K562 (cell line): Measurements from ENCODE around the gene RPUSD1. TPM values are rescaled to one million over a fixed set of nuclear protein-coding genes. Genes with fewer than 3 reads are reported as not detected.

Experiments used
- ATAC-seq: fragments of 200-7000 bp; cut with Tn5 transposase; 3 replicates; pipeline ENCODE4 v1.9.1; 2020; ENCODE audit warnings: moderate library complexity
- BruUV-seq: library from RNA; stranded (reverse); fragments of 400-500 nt; replicated peaks from 2 replicates; lab custom pipeline; 2021; lab: Mats Ljungman, UMichigan
- CTCF ChIA-PET: fragments of 300-600 bp; formaldehyde crosslinking; extraction: SDS; loops from one replicate; lab custom pipeline; 2021; ENCODE audit warnings: low intra/inter-chr PET ratio; lab: Yijun Ruan, JAX
- POLR2A ChIA-PET: fragments of 300-600, 350-650 bp; sonication (Branson Sonifier 250); formaldehyde crosslinking; extraction: SDS; loops from one replicate; lab custom pipeline; 2021; ENCODE audit warnings: antibody characterized with exemption, inconsistent platforms; lab: Yijun Ruan, JAX
- DNase-seq, 4 experiments: peaks; one replicate each; pipeline versions ENCODE4 v3.0.0 to v3.0.0-alpha.2; 2011 to 2018; ENCODE audit warnings: low spot score in 3 of 4, mixed read lengths in 3 of 4; ENCODE audit errors: extremely low read depth in 1 of 4
- FAIRE-seq: peaks from 2 replicates; lab custom pipeline; 2011; peaks lifted over from hg19 to GRCh38; lab: Jason Lieb, UNC
- H2AFZ ChIP-seq: 2 replicates; pipeline ENCODE4 v1.6.0; 2011; ENCODE audit warnings: low read depth, low read length, control low read depth, inconsistent platforms
- H3K27ac ChIP-seq: fragments of 200-600 bp; 3 replicates; pipeline ENCODE4 v1.8.0; 2011; ENCODE audit warnings: low read depth, mild to moderate bottlenecking, control low read depth, inconsistent platforms, low read length, moderate library complexity, mixed read lengths; ENCODE audit errors: extremely low read depth
- H3K27me3 ChIP-seq, 2 experiments: fragments of 300-600 bp in 1 of 2; 2 replicates in 1 of 2; 3 replicates in 1 of 2; pipeline versions ENCODE4 v1.6.0 to v1.8.0; 2011; ENCODE audit warnings: inconsistent platforms in 2 of 2, low read length in 2 of 2, mild to moderate bottlenecking in 1 of 2, mixed read lengths in 1 of 2, moderate library complexity in 1 of 2; ENCODE audit not compliant: control insufficient read depth in 2 of 2, insufficient read depth in 2 of 2
- H3K36me3 ChIP-seq: fragments of 300-600 bp; 3 replicates; pipeline ENCODE4 v1.8.0; 2011; ENCODE audit warnings: mild to moderate bottlenecking, low read length, inconsistent platforms; ENCODE audit not compliant: control insufficient read depth, insufficient read depth
- H3K4me1 ChIP-seq, 2 experiments: fragments of 200-600 bp in 1 of 2; replicated peaks in 1 of 2; 2 replicates in 1 of 2; 3 replicates in 1 of 2; pipeline versions ENCODE4 v1.5.1 to v1.8.0; 2011; ENCODE audit warnings: inconsistent platforms in 2 of 2, low read length in 2 of 2, mild to moderate bottlenecking in 1 of 2, mixed read lengths in 1 of 2, moderate library complexity in 1 of 2; ENCODE audit not compliant: control insufficient read depth in 2 of 2, insufficient read depth in 2 of 2
- H3K4me2 ChIP-seq: 2 replicates; pipeline ENCODE4 v1.6.1; 2011; ENCODE audit warnings: low read length, control low read depth, inconsistent platforms, mixed read lengths; ENCODE audit not compliant: insufficient read depth
- H3K4me3 ChIP-seq: fragments of 200-600 bp; sonication (generic), shearing (Covaris generic); 2 replicates; pipeline ENCODE4 v1.5.1; 2016; ENCODE audit warnings: control low read depth, inconsistent platforms
- H3K79me2 ChIP-seq: fragments of 200-600 bp; 3 replicates; pipeline ENCODE4 v1.8.0; 2011; ENCODE audit warnings: low read length, inconsistent platforms; ENCODE audit not compliant: control insufficient read depth, insufficient read depth
- H3K9ac ChIP-seq, 2 experiments: 2 replicates each; pipeline versions ENCODE4 v1.6.0 to v1.6.1; 2011; ENCODE audit warnings: low read depth in 2 of 2, low read length in 2 of 2, control low read depth in 1 of 2, inconsistent platforms in 1 of 2, mild to moderate bottlenecking in 1 of 2, mixed read lengths in 1 of 2; ENCODE audit not compliant: insufficient read depth in 1 of 2
- H3K9me1 ChIP-seq: one replicate; pipeline ENCODE4 v1.6.0; 2011; ENCODE audit warnings: inconsistent platforms, mild to moderate bottlenecking, low read length, moderate library complexity; ENCODE audit not compliant: control insufficient read depth, insufficient read depth
- H3K9me3 ChIP-seq: replicated peaks from 2 replicates; pipeline ENCODE4 v1.5.1; 2011; ENCODE audit warnings: low read depth, low read length, inconsistent platforms; ENCODE audit not compliant: control insufficient read depth, insufficient read depth
- H4K20me1 ChIP-seq: replicated peaks from 2 replicates; pipeline ENCODE4 v1.6.1; 2011; ENCODE audit warnings: low read length, inconsistent platforms, mixed read lengths; ENCODE audit not compliant: control insufficient read depth, insufficient read depth
- BACH1 ChIP-seq: fragments of 200-800 bp; sonication (Bioruptor generic); IDR thresholded peaks from 2 replicates; pipeline ENCODE4 v1.6.1; 2016; ENCODE audit warnings: missing genetic modification characterization, missing compliant biosample characterization
- BCOR ChIP-seq: fragments of 450-650 bp; IDR thresholded peaks from 2 replicates; pipeline ENCODE4 v1.6.1; 2016
- NFE2 ChIP-seq: IDR thresholded peaks from 2 replicates; pipeline ENCODE4 v1.6.1; 2014; ENCODE audit warnings: antibody characterized with exemption, low read depth
- POLR2G ChIP-seq: fragments of 200-400 bp; formaldehyde crosslinking; IDR thresholded peaks from 2 replicates; pipeline ENCODE4 v1.6.1; 2017; ENCODE audit warnings: low read depth, mild to moderate bottlenecking, antibody characterized with exemption, low read length, moderate library complexity
- ZNF316 ChIP-seq: fragments of 450-650 bp; IDR thresholded peaks from 2 replicates; pipeline ENCODE4 v1.6.1; 2016
- ZNF75A ChIP-seq: fragments of 450-650 bp; formaldehyde crosslinking; IDR thresholded peaks from 2 replicates; pipeline ENCODE4 v1.4.0; 2020; ENCODE audit warnings: mild to moderate bottlenecking
- WGBS: fragments of 100-300 bp; shearing (Covaris generic); methylation state at CpG from one replicate; pipeline ENCODE4 v1.1.6; 2016; ENCODE audit warnings: low coverage, mixed read lengths; ENCODE audit not compliant: insufficient coverage; ENCODE audit errors: missing lambda C conversion rate; 5-methylcytosine and 5-hydroxymethylcytosine counted together
- in situ Hi-C: fragments of 300-500 bp; cut with MboI; formaldehyde crosslinking; loops from 4 replicates; pipeline ENCODE4 v1.15.0; 2018; ENCODE audit warnings: inconsistent platforms, mixed read lengths
- intact Hi-C: fragments of 100-400 bp; cut with micrococcal nuclease; formaldehyde crosslinking; loops from 2 replicates; pipeline ENCODE4 v1.14.2; 2022
- polyA plus RNA-seq, 8 experiments: library from polyadenylated mRNA; depleted of rRNA in 4 of 8; stranded (reverse) in 5 of 8; unstranded in 3 of 8; fragments of >200 nt; fragmentation: Nextera tagmentation in 2 of 8; fragmentation: Illumina TruSeq in 1 of 8; extraction: Ambion mirVana in 2 of 8; extraction: Trizol in 1 of 8; gene quantifications; 2 replicates each; pipeline versions ENCODE4 v1.2.1 to v1.2.3, GENCODE V29; 2011 to 2014; ENCODE audit warnings: inconsistent platforms in 1 of 8, missing spikeins in 1 of 8
- total RNA-seq, 7 experiments: library from RNA; depleted of rRNA in 6 of 7; stranded (reverse); fragments of >200 nt in 6 of 7; fragmentation: Illumina TruSeq in 2 of 7; extraction: Trizol in 2 of 7; gene quantifications; 2 replicates each; pipeline versions ENCODE4 v1.2.1 to v1.2.3, GENCODE V29; 2011 to 2021; ENCODE audit warnings: low replicate concordance in 1 of 7
- TF ChIP-seq, protein P1 (sequence below): sonication (generic); formaldehyde crosslinking; IDR thresholded peaks from 2 replicates; pipeline ENCODE4 v1.8.1; 2023; ENCODE audit warnings: mild to moderate bottlenecking, missing genetic modification reagents
- TF ChIP-seq, protein P2 (sequence below), 2 experiments: fragments of 450-650 bp in 1 of 2; sonication (generic) in 1 of 2; formaldehyde crosslinking in 1 of 2; IDR thresholded peaks in 1 of 2; conservative IDR thresholded peaks in 1 of 2; 2 replicates each; pipeline versions ENCODE4 v1.6.1 to v1.8.1; 2016 to 2023; ENCODE audit warnings: mild to moderate bottlenecking in 2 of 2, moderate library complexity in 2 of 2, inconsistent platforms in 1 of 2, missing genetic modification reagents in 1 of 2

Gene RPUSD1
- total and polyA plus RNA-seq, 9 of the 15 experiments (the other 6 are each of a cell fraction or from before 2014, with no cell fraction given) = 0.45 to 56.6 (median 12.0) TPM

DNA sequence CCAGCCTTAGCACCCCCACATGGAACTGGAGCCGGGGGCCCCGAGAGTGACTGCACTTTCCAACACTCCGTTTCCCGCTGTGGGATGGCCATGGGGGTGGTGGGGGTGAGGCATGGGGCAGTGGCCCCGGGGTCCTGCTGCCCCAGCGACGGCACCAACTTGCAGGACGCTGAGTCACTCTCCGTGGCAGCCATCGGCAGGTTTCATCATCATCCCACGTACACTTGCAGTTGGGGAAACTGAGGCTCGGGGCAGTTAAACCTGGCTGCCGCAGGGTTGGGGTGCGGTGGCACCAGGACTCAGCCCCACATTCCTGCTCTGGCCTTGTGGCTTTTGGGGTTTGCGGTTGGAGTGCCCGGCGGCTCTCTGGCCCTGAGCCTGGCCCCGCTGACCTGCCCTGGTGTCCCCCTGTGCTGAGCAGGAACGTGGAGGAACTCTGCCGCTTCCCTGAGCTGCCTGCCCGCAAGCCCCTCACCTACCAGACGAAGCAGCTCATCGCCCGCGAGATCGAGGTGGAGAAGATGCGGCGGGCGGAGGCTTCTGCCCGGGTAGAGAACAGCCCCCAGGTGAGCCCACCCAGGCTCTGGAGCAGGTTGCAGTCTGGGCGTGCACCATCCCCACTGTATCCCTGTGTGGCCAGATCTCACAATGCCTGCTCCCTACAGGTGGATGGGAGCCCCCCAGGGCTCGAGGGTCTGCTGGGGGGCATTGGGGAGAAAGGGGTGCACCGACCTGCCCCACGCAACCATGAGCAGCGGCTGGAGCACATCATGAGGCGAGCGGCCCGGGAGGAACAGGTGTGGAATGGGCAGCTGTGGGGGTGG, 8.3 kb upstream of the RPUSD1 start:
- peaks cover 2 to 92% of the 10 kb centered on the region in 2 experiments; a peak in 3 of 5 replicates for H3K4me1 ChIP-seq
- H3K36me3 ChIP-seq = peaks cover 46% of the 10 kb centered on the region; the same call in 2 of the 3 replicates
- BruUV-seq = no TSS peak
- no peak overlapping the region for H3K4me2 ChIP-seq
- H3K9me1 ChIP-seq = no peaks in the 10 kb centered on the region
- WGBS = 84% methylated on average over 32 of the region's 38 CpGs
- intact Hi-C loops = no loop called here
- DNase-seq (no peak), ATAC-seq (no peak), FAIRE-seq (no peak)
- H3K4me3 ChIP-seq = no peak overlapping the region
- peak overlapping the region in 1 of 2 experiments; percentile 81; a peak in 1 of 4 replicates for H3K9ac ChIP-seq
- no peak overlapping the region for H2AFZ ChIP-seq
- in situ Hi-C loops = no loop called here
- H3K9me3 ChIP-seq = no peaks in the 10 kb centered on the region
- TF ChIP-seq POLR2G (peak; percentile 66), BACH1 (no peak), ZNF75A (CRISPR knock-in tag) (no peak), ZNF316 (peak; percentile 15; the same call in 1 of the 2 replicates), BCOR (0 out of 2 replicates have a peak, but pooled peaks have one; percentile 14), NFE2 (peak; percentile 26; the same call in 1 of the 2 replicates)
- TF ChIP-seq, protein P1, sequence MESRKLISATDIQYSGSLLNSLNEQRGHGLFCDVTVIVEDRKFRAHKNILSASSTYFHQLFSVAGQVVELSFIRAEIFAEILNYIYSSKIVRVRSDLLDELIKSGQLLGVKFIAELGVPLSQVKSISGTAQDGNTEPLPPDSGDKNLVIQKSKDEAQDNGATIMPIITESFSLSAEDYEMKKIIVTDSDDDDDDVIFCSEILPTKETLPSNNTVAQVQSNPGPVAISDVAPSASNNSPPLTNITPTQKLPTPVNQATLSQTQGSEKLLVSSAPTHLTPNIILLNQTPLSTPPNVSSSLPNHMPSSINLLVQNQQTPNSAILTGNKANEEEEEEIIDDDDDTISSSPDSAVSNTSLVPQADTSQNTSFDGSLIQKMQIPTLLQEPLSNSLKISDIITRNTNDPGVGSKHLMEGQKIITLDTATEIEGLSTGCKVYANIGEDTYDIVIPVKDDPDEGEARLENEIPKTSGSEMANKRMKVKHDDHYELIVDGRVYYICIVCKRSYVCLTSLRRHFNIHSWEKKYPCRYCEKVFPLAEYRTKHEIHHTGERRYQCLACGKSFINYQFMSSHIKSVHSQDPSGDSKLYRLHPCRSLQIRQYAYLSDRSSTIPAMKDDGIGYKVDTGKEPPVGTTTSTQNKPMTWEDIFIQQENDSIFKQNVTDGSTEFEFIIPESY (CRISPR knock-in tag) = peak; percentile 69; the same call in 1 of the 2 replicates
- TF ChIP-seq, protein P2, sequence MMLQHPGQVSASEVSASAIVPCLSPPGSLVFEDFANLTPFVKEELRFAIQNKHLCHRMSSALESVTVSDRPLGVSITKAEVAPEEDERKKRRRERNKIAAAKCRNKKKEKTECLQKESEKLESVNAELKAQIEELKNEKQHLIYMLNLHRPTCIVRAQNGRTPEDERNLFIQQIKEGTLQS (IDR thresholded peaks at IDR 0.05) = peak; percentile 50
- TF ChIP-seq, protein P2 (CRISPR knock-in tag; conservative IDR thresholded peaks at IDR 0.05) = no peak
- ChIA-PET POLR2A (interaction anchor here (1.2 to 1.3 kb wide), 2 partner anchors 11 to 15 kb away, joined by 4 read pairs; no protein-coding TSS in a partner anchor), CTCF (no interaction called here)
- peaks cover 4% of the 10 kb centered on the region; the same call in 1 of the 2 replicates for H4K20me1 ChIP-seq
- no peak overlapping the region for H3K27ac ChIP-seq
- no peaks in the 10 kb centered on the region for H3K27me3 ChIP-seq
- H3K79me2 ChIP-seq = no peaks in the 10 kb centered on the region; the same call in 2 of the 3 replicates
